Measurements from ENCODE around the gene SORD. TPM values are rescaled to one million over a fixed set of nuclear protein-coding genes. Genes with fewer than 3 reads are reported as not detected.
A peak's percentile ranks its signal among the peaks of the same experiment; 100 is the strongest.

The SORD gene
- total and polyA plus RNA-seq, 5 donors: 5.5 to 14.7 (median 12.5) TPM

DNA sequence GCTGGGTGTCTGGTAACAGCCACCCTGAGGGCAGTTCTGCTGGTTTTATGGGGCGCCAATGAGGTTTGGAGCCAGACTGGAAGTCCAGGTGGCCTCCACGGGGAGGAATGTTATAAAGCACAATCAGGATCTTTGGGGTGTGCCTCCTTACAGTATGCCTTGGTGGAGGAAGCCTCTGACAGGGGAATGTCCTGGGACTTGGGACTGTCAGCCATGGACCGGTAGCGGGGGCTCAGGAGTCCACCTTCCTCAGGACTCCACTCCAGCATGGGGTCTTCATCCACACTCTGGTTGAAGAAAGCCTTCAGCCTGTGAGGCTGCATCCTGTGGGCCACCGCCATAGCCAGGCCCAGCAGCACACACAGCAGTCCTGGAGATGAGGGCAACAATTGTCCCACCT lies 96.0 kb downstream of the SORD start:
- Histone ChIP-seq H3K27ac (ENCODE audit: low read length) (no peak overlapping the region), H3K9me3 (ENCODE audit: control insufficient read depth, low read length) (no peaks in the 10 kb centered on the region), H3K27me3 (ENCODE audit: control insufficient read depth, insufficient read depth) (no peaks in the 10 kb centered on the region), H3K4me3 (ENCODE audit: low read length) (no peak overlapping the region), H3K4me1 (ENCODE audit: control insufficient read depth, insufficient read depth, low read length) (no peaks in the 10 kb centered on the region)
- intact Hi-C loops (cut with DNase I): loop anchor here in 2 of 4 donors (10.0 kb wide), 2 partner anchors 84 to 144 kb away; no protein-coding TSS in a partner anchor
- 89% methylated on average over 5 of the region's 5 CpGs for WGBS
- peak in 1 of 3 donors; percentile 27 for DNase-seq
- ATAC-seq: no peak

DNA sequence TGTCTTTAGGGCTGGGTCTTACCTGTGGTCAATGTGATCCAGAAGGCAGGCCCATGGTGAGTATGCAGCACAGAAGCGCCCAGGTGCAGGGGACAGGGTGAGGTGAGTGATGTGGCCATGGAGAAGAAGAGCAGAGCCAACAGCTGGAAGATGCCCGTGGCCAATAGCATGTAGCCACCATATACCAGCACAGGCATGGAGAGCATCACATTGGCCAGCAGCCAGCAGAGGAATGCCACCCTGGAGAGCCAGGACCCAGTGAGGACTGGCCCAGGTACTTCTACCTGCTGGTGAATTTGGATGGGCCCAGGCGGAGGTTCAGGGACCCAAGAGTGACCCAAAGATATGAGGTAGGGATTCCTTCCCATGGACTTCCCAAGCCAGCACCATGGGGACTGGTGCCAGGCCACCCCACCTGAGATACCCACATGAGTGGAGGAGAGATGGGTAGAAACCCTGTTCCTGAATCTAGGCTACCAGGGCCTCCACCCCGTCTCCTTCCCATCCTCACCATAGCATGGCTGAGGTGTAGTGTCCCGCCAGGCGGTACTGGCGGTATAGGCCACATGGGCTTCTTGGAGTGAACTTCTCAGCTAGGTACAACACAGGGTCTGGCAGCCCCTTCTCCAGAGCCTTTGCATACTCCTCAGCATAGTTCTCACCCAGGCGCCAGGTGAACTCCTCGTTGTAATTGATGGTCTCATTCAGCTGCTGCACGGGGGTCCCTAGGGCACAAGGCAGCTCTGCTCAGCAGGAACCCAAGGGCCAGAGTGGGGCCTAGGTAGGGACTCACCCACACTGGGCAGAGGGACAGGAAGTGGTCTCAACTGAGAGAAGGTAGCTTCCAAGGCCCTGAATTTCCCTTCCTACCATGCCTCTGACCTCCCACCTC lies 97.3 kb downstream of the SORD start:
- Histone ChIP-seq H3K4me1 (ENCODE audit: control insufficient read depth, insufficient read depth, low read length) (no peaks in the 10 kb centered on the region), H3K9me3 (ENCODE audit: control insufficient read depth, low read length) (no peaks in the 10 kb centered on the region), H3K4me3 (ENCODE audit: low read length) (no peak overlapping the region), H3K27ac (ENCODE audit: low read length) (no peak overlapping the region), H3K27me3 (ENCODE audit: control insufficient read depth, insufficient read depth) (no peaks in the 10 kb centered on the region)
- ATAC-seq (no peak), DNase-seq (no peak)
- intact Hi-C loops (cut with DNase I): no loop called here
- WGBS: 94% methylated on average over 10 of the region's 10 CpGs

DNA sequence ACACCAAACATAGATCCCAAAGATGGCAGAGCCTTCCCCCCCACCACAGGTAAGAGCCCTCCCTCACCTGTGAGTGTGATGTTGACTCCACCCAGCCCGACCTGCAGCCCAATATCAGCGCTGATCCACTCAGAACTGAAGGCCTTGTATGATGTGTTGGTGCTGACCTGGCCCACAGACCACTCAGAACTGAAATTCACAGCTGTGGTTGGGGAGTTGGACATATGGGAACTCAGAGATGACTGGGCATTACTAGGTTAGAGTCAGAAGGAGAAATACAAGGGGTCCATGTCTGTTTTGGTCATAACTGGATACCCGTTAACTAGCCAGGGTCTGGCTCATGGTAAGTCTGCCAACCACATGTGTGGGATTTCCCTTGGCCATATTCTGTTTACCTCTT lies 98.0 kb downstream of the SORD start:
- Histone ChIP-seq H3K27me3 (ENCODE audit: control insufficient read depth, insufficient read depth) (no peaks in the 10 kb centered on the region), H3K27ac (ENCODE audit: low read length) (no peak overlapping the region), H3K4me1 (ENCODE audit: control insufficient read depth, insufficient read depth, low read length) (no peaks in the 10 kb centered on the region), H3K4me3 (ENCODE audit: low read length) (no peak overlapping the region), H3K9me3 (ENCODE audit: control insufficient read depth, low read length) (no peaks in the 10 kb centered on the region)
- intact Hi-C loops (cut with DNase I): no loop called here
- no peak for ATAC-seq
- 93% methylated on average over 3 of the region's 3 CpGs for WGBS
- DNase-seq: no peak

DNA sequence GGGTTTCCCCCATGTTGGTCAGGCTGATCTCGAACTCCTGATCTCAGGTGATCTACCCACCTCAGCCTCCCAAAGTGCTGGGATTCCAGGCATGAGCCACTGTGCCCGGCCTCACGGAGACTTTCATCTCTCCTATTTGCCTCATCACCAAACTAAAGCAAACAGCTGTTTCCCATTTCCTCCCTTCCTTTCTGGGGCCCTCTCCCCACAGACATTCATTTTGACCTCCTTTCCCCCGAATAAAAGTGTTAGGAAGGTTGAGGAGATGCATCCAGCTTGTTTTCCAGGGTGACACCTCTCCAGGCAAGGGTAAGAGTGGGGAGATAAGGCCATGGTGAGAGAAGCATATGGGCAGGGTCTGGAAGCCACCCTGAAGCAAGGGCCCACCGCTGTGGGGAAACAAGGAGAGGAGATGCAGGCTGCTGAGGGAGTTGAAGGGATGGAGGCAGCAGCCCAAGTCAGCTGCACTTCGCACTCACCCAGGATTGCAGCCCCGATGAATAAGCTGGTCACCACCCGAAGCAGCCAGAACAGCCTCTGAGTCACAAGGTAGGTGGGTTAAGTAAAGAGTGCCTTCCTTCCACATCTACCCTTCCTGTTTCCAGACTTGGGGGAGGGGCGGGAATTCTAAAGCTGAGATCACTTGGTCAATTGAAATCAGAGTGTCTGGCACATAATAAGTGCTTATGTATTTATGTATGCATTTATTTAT lies 98.9 kb downstream of the SORD start:
- Histone ChIP-seq H3K4me3 (ENCODE audit: low read length) (no peak overlapping the region), H3K4me1 (ENCODE audit: control insufficient read depth, insufficient read depth, low read length) (no peaks in the 10 kb centered on the region), H3K27ac (ENCODE audit: low read length) (no peak overlapping the region), H3K9me3 (ENCODE audit: control insufficient read depth, low read length) (no peaks in the 10 kb centered on the region), H3K27me3 (ENCODE audit: control insufficient read depth, insufficient read depth) (no peaks in the 10 kb centered on the region)
- WGBS: 57% methylated on average over 9 of the region's 9 CpGs
- no peak for DNase-seq
- intact Hi-C loops (cut with DNase I): no loop called here
- ATAC-seq: no peak

DNA sequence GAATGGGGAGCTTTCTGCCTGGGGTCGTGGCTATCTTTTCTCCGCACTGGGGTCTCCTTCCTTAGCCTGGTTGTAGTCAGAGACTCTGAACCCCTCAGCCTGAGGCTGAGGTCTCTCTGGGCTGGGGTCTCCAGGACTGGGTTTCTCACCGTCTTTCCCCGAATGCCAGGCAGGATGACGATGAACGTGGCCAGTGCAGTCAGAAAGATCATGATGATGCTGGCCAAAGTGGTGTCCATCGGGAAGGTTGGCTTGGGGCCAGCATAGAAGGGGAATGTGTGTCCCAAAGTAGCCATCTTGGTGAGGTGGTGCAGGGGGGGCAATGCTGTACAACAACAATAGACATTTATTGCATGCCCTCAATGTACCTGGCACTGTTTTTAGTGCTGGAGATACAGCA lies 99.7 kb downstream of the SORD start:
- 82% methylated on average over 7 of the region's 7 CpGs for WGBS
- Histone ChIP-seq H3K4me1 (ENCODE audit: control insufficient read depth, insufficient read depth, low read length) (no peaks in the 10 kb centered on the region), H3K27me3 (ENCODE audit: control insufficient read depth, insufficient read depth) (no peaks in the 10 kb centered on the region), H3K9me3 (ENCODE audit: control insufficient read depth, low read length) (no peaks in the 10 kb centered on the region), H3K4me3 (ENCODE audit: low read length) (no peak overlapping the region), H3K27ac (ENCODE audit: low read length) (no peak overlapping the region)
- DNase-seq (no peak), ATAC-seq (no peak)
- intact Hi-C loops (cut with DNase I): no loop called here

DNA sequence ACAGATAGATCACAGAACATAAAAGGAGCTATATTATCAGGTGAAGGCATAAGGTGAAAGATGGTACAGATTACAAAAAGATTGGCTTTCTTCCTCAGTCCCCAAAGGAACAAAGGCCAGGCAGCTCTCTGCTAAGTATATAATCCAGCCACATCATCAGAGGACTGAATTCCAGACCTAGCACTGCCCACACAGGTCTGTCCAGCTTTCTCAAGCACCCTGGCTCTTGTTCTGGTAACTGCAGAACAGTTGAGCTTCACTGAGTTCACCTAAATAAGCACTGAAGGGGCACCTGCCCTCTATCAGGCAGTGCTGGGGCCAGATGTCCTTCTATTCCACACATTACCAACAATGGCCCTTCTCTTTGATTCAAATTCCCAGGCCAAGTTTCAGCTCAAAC lies 100.4 kb downstream of the SORD start:
- Histone ChIP-seq H3K4me1 (ENCODE audit: control insufficient read depth, insufficient read depth, low read length) (no peaks in the 10 kb centered on the region), H3K9me3 (ENCODE audit: control insufficient read depth, low read length) (no peaks in the 10 kb centered on the region), H3K4me3 (ENCODE audit: low read length) (no peak overlapping the region), H3K27ac (ENCODE audit: low read length) (no peak overlapping the region), H3K27me3 (ENCODE audit: control insufficient read depth, insufficient read depth) (no peaks in the 10 kb centered on the region)
- intact Hi-C loops (cut with DNase I): no loop called here
- DNase-seq (no peak), ATAC-seq (no peak)

DNA sequence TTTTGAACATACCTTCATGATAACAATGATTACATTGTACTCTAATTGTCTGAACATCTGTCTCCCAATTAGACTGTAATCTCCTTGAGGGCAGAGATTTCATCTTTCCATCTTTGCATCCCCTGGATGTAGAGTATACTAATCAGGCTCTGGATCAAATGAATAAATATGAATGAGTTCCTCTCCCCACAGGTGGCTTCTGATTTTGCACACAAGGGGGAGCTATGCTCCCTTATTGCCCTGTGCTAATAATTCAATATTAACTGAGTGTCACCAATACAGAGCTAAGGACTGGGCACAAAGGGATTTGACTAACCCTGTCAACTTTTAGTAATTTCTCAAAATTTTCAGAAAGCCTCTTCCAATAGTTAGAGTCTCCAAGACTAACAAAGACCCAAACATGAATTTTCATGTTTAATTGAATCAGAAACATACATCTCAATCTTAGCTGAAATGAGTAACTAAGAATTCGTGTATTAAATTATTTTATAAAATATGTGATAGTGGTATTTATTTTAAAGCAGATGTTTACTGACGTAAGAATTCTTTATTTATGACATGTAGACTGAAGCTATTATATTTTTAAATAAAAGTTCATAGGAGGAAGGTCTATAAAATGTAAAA lies 103.7 kb downstream of the SORD start:
- intact Hi-C loops (cut with DNase I): no loop called here
- H3K27ac ChIP-seq (ENCODE audit: low read length): no peak overlapping the region
- H3K9me3 ChIP-seq (ENCODE audit: control insufficient read depth, low read length): no peaks in the 10 kb centered on the region
- no peak overlapping the region for H3K4me3 ChIP-seq (ENCODE audit: low read length)
- ATAC-seq (no peak), DNase-seq (no peak)
- 67% methylated on average over 2 of the region's 2 CpGs for WGBS
- no peaks in the 10 kb centered on the region for H3K27me3 ChIP-seq (ENCODE audit: control insufficient read depth, insufficient read depth)
- H3K4me1 ChIP-seq (ENCODE audit: control insufficient read depth, insufficient read depth, low read length): no peaks in the 10 kb centered on the region

Other genes with a start within 250 kb of the SORD start
- gene TERB2, start 66.5 kb upstream of the SORD start, total RNA-seq: not detected
- gene TERB2, start 66.5 kb upstream of the SORD start, polyA plus RNA-seq: not detected
- under 1 TPM; 0.39 to 0.63 (median 0.43) TPM for gene DUOX2, start 91.0 kb downstream of the SORD start, total RNA-seq
- 0.41 TPM for gene DUOX2, start 91.0 kb downstream of the SORD start, polyA plus RNA-seq
- not detected for gene DUOXA2, start 91.1 kb downstream of the SORD start, total RNA-seq
- gene DUOXA2, start 91.1 kb downstream of the SORD start, polyA plus RNA-seq: 0.05 TPM
- gene DUOXA1, start 106.7 kb downstream of the SORD start, total RNA-seq: 1 to 10 TPM in 3 of 4 donors, under 1 TPM in 1; 0.72 to 2.1 (median 1.7) TPM
- 1.2 TPM for gene DUOXA1, start 106.7 kb downstream of the SORD start, polyA plus RNA-seq
- 1 to 10 TPM; 1.9 to 6.1 (median 3.6) TPM for gene DUOX1, start 106.8 kb downstream of the SORD start, total RNA-seq
- 2.0 TPM for gene DUOX1, start 106.8 kb downstream of the SORD start, polyA plus RNA-seq
- 10 to 100 TPM in 2 of 4 donors, 1 to 10 TPM in 2; 8.1 to 13.2 (median 10.6) TPM for gene SHF, start 164.8 kb downstream of the SORD start, total RNA-seq
- gene SHF, start 164.8 kb downstream of the SORD start, polyA plus RNA-seq: 8.8 TPM
- gene SLC28A2, start 229.0 kb downstream of the SORD start, total RNA-seq: not detected
- not detected for gene SLC28A2, start 229.0 kb downstream of the SORD start, polyA plus RNA-seq

Data from right cardiac atrium (tissue), 5 donors.